H1 (cell line): Measurements from ENCODE around the gene TROAP. TPM values are rescaled to one million over a fixed set of nuclear protein-coding genes. Genes with fewer than 3 reads are reported as not detected.

Source experiments
- CTCF ChIA-PET: fragments of 300-600 bp; sonication (Branson Sonifier 250); formaldehyde crosslinking; loops from one replicate; lab custom pipeline; 2021; ENCODE audit not compliant: partially characterized antibody; lab: Charles Lee
- POLR2A ChIA-PET: fragments of 300-600 bp; sonication (Branson Sonifier 250); formaldehyde crosslinking; loops from one replicate; lab custom pipeline; 2021; ENCODE audit warnings: inconsistent platforms; ENCODE audit not compliant: partially characterized antibody; lab: Charles Lee
- DNase-seq, 2 experiments: peaks; one replicate each; pipeline versions ENCODE4 v3.0.0 to v3.0.0-alpha.2; 2010 to 2022; ENCODE audit warnings: low spot score in 2 of 2, low read depth in 1 of 2, mixed read lengths in 1 of 2
- FAIRE-seq: peaks from 2 replicates; lab custom pipeline; 2011; peaks lifted over from hg19 to GRCh38; lab: Jason Lieb, UNC
- H2AFZ ChIP-seq: 2 replicates; pipeline ENCODE4 v1.8.1; 2012; ENCODE audit warnings: low read length, inconsistent platforms
- H2AK5ac ChIP-seq: 2 replicates; pipeline ENCODE4 v1.6.1; 2013; ENCODE audit warnings: low read depth, low read length
- H2BK120ac ChIP-seq: replicated peaks from 2 replicates; pipeline ENCODE3; 2013; ENCODE audit warnings: low read depth, low read length, inconsistent platforms
- H2BK12ac ChIP-seq: 2 replicates; pipeline ENCODE4 v1.6.1; 2013; ENCODE audit warnings: low read depth, low read length
- H2BK15ac ChIP-seq: 2 replicates; pipeline ENCODE4 v1.6.1; 2013; ENCODE audit warnings: low read length
- H2BK20ac ChIP-seq: 2 replicates; pipeline ENCODE4 v1.6.1; 2013; ENCODE audit warnings: low read length
- H2BK5ac ChIP-seq: 2 replicates; pipeline ENCODE4 v1.6.1; 2013; ENCODE audit warnings: low read depth, low read length
- H3K14ac ChIP-seq: 2 replicates; pipeline ENCODE4 v1.6.1; 2013; ENCODE audit warnings: inconsistent platforms; ENCODE audit not compliant: insufficient read length
- H3K18ac ChIP-seq: 2 replicates; pipeline ENCODE4 v1.6.1; 2013; ENCODE audit warnings: low read length; ENCODE audit errors: extremely low read depth
- H3K23ac ChIP-seq: 2 replicates; pipeline ENCODE4 v1.6.1; 2013; ENCODE audit warnings: inconsistent platforms; ENCODE audit not compliant: insufficient read length
- H3K23me2 ChIP-seq: 2 replicates; pipeline ENCODE4 v1.6.1; 2013; ENCODE audit warnings: low read depth, low read length
- H3K27ac ChIP-seq: 2 replicates; pipeline ENCODE4 v1.6.1; 2011; ENCODE audit warnings: low read depth, low read length, inconsistent platforms
- H3K27me3 ChIP-seq, 4 experiments: replicated peaks in 1 of 4; 1 replicate in 1 of 4; 2 replicates in 3 of 4; pipeline versions ENCODE4 v1.6.1 to v1.8.1; 2011 to 2013; ENCODE audit warnings: low read length in 3 of 4, mild to moderate bottlenecking in 3 of 4, inconsistent platforms in 2 of 4, mixed read lengths in 2 of 4, moderate library complexity in 1 of 4; ENCODE audit not compliant: control insufficient read depth in 3 of 4, insufficient read depth in 3 of 4; ENCODE audit errors: extremely low read depth in 1 of 4
- H3K36me3 ChIP-seq, 4 experiments: 2 replicates each; pipeline versions ENCODE4 v1.6.1 to v1.8.1; 2011 to 2013; ENCODE audit warnings: mild to moderate bottlenecking in 4 of 4, low read length in 3 of 4, moderate library complexity in 2 of 4, control low read depth in 1 of 4, inconsistent platforms in 1 of 4; ENCODE audit not compliant: insufficient read depth in 4 of 4, control insufficient read depth in 2 of 4
- H3K4ac ChIP-seq: replicated peaks from 2 replicates; pipeline ENCODE3; 2013; ENCODE audit warnings: low read length, low read depth, mixed read lengths, inconsistent platforms; ENCODE audit not compliant: insufficient read length
- H3K4me1 ChIP-seq, 4 experiments: replicated peaks in 1 of 4; 1 replicate in 1 of 4; 2 replicates in 3 of 4; pipeline versions ENCODE4 v1.6.1 to v1.8.1; 2011 to 2013; ENCODE audit warnings: low read length in 3 of 4, inconsistent platforms in 2 of 4, mixed read lengths in 1 of 4; ENCODE audit not compliant: insufficient read depth in 4 of 4, control insufficient read depth in 3 of 4
- H3K4me2 ChIP-seq, 2 experiments: 2 replicates each; pipeline versions ENCODE4 v1.6.1 to v1.8.1; 2011 to 2013; ENCODE audit warnings: low read depth in 2 of 2, low read length in 2 of 2, control low read depth in 1 of 2, inconsistent platforms in 1 of 2, mild to moderate bottlenecking in 1 of 2; ENCODE audit not compliant: insufficient read depth in 1 of 2
- H3K4me3 ChIP-seq, 4 experiments: fragments of 200-600, 300-600 bp in 1 of 4; sonication (generic), shearing (Covaris generic), sonication (Bioruptor Twin) in 1 of 4; 2 replicates each; pipeline versions ENCODE4 v1.5.1 to v1.8.1; 2011 to 2016; ENCODE audit warnings: low read length in 4 of 4, low read depth in 3 of 4, control low read depth in 2 of 4, inconsistent platforms in 2 of 4, mild to moderate bottlenecking in 2 of 4, mixed read lengths in 1 of 4, moderate library complexity in 1 of 4; ENCODE audit not compliant: insufficient read depth in 2 of 4; ENCODE audit errors: extremely low read depth in 1 of 4
- H3K56ac ChIP-seq: replicated peaks from 2 replicates; pipeline ENCODE3; 2013; ENCODE audit warnings: low read depth, mild to moderate bottlenecking, mixed read lengths, low read length, inconsistent platforms; ENCODE audit not compliant: insufficient read length
- H3K79me1 ChIP-seq: 2 replicates; pipeline ENCODE4 v1.6.1; 2013; ENCODE audit warnings: low read depth, low read length, control low read depth
- H3K79me2 ChIP-seq, 2 experiments: 2 replicates each; pipeline versions ENCODE4 v1.6.1 to v1.8.1; 2012 to 2013; ENCODE audit warnings: low read length in 2 of 2, mild to moderate bottlenecking in 2 of 2, inconsistent platforms in 1 of 2; ENCODE audit not compliant: insufficient read depth in 2 of 2, control insufficient read depth in 1 of 2
- H3K9ac ChIP-seq, 4 experiments: replicated peaks in 1 of 4; 1 replicate in 1 of 4; 2 replicates in 3 of 4; pipeline versions ENCODE4 v1.6.1 to v1.8.1; 2011 to 2013; ENCODE audit warnings: low read depth in 3 of 4, low read length in 3 of 4, control low read depth in 2 of 4, mild to moderate bottlenecking in 2 of 4, moderate library complexity in 2 of 4, inconsistent platforms in 1 of 4; ENCODE audit errors: extremely low read depth in 1 of 4
- H3K9me3 ChIP-seq, 2 experiments: 2 replicates each; pipeline versions ENCODE4 v1.6.1 to v1.8.1; 2012 to 2013; ENCODE audit warnings: mild to moderate bottlenecking in 2 of 2, moderate library complexity in 2 of 2, control low read depth in 1 of 2, inconsistent platforms in 1 of 2, low read depth in 1 of 2, low read length in 1 of 2, mixed read lengths in 1 of 2; ENCODE audit not compliant: insufficient read depth in 2 of 2
- H4K20me1 ChIP-seq, 2 experiments: replicated peaks in 1 of 2; 2 replicates each; pipeline versions ENCODE3 to v1.8.1; 2011 to 2013; ENCODE audit warnings: inconsistent platforms in 2 of 2, low read length in 2 of 2, mild to moderate bottlenecking in 1 of 2; ENCODE audit not compliant: insufficient read depth in 2 of 2, control insufficient read depth in 1 of 2
- H4K5ac ChIP-seq: 2 replicates; pipeline ENCODE4 v1.6.1; 2013; ENCODE audit warnings: low read length, low read depth, mixed read lengths, inconsistent platforms; ENCODE audit not compliant: insufficient read length
- H4K8ac ChIP-seq: 2 replicates; pipeline ENCODE4 v1.8.0; 2013; ENCODE audit warnings: mild to moderate bottlenecking, moderate library complexity, low read length, inconsistent platforms; ENCODE audit not compliant: insufficient read depth; ENCODE audit errors: extremely low read depth
- H4K91ac ChIP-seq: replicated peaks from 2 replicates; pipeline ENCODE3; 2013; ENCODE audit warnings: low read length, mixed read lengths, inconsistent platforms; ENCODE audit not compliant: insufficient read length
- ATF2 ChIP-seq: IDR thresholded peaks from 2 replicates; pipeline ENCODE4 v1.6.1; 2012; ENCODE audit warnings: low read length, inconsistent platforms
- CBX8 ChIP-seq: fragments of 300-800, 300-1000 bp; sonication (generic); IDR thresholded peaks from 2 replicates; pipeline ENCODE4 v1.7.1; 2016; ENCODE audit warnings: low read depth, low read length, borderline replicate concordance
- CHD2 ChIP-seq: IDR thresholded peaks from 2 replicates; pipeline ENCODE4 v1.6.1; 2012; ENCODE audit warnings: low read length, improper control_type of control experiment
- EZH2 ChIP-seq: fragments of 200-600 bp; sonication (generic); IDR thresholded peaks from 2 replicates; pipeline ENCODE4 v1.7.1; 2012; ENCODE audit warnings: low read depth, mild to moderate bottlenecking, moderate library complexity, low read length, inconsistent platforms; ENCODE audit not compliant: severe bottlenecking
- KDM5A ChIP-seq: fragments of 200-600 bp; IDR thresholded peaks from 2 replicates; pipeline ENCODE4 v1.7.1; 2012; ENCODE audit warnings: mild to moderate bottlenecking, low read length, inconsistent platforms, mixed read lengths
- RNF2 ChIP-seq: fragments of 200-900, 300-1000 bp; sonication (generic); IDR thresholded peaks from 2 replicates; pipeline ENCODE4 v1.7.1; 2016; ENCODE audit warnings: borderline replicate concordance, low read depth, mild to moderate bottlenecking, antibody characterized with exemption, low read length; ENCODE audit not compliant: poor library complexity, severe bottlenecking; ENCODE audit errors: missing control alignments
- SUZ12 ChIP-seq: fragments of 200-600 bp; sonication (generic); IDR thresholded peaks from 2 replicates; pipeline ENCODE4 v1.6.1; 2012; ENCODE audit warnings: mild to moderate bottlenecking, inconsistent platforms, low read length, moderate library complexity, mixed read lengths
- WGBS, 2 experiments: shearing (Covaris generic) in 1 of 2; methylation state at CpG; one replicate each; pipeline versions ENCODE4 v1.1.6 to v1.1.7; 2013 to 2015; ENCODE audit warnings: low lambda C conversion rate in 2 of 2, mixed read lengths in 2 of 2, inconsistent platforms in 1 of 2, low coverage in 1 of 2, missing lambda C conversion rate in 1 of 2; ENCODE audit not compliant: insufficient replicate concordance in 2 of 2, insufficient coverage in 1 of 2, insufficient read length in 1 of 2; ENCODE audit errors: extremely low coverage in 1 of 2, missing lambda C conversion rate in 1 of 2; 5-methylcytosine and 5-hydroxymethylcytosine counted together
- polyA plus RNA-seq, 7 experiments: library from polyadenylated mRNA; depleted of rRNA in 3 of 7; stranded (reverse) in 5 of 7; unstranded in 2 of 7; fragments of >200 nt in 5 of 7; fragments of 200-250 nt in 2 of 7; gene quantifications; 1 replicate in 5 of 7; 2 replicates in 1 of 7; 4 replicates in 1 of 7; pipeline versions ENCODE4 v1.2.1 to v1.2.3, GENCODE V29; 2011 to 2013; ENCODE audit warnings: missing spikeins in 2 of 7, mixed read lengths in 2 of 7
- total RNA-seq: library from RNA; stranded (reverse); fragmentation: NEBNext Ultra II Directional; extraction: Animal tissue kit (Norgen Biotek cat#: 25700); gene quantifications from 2 replicates; pipeline ENCODE4 v1.2.1, GENCODE V29; 2021

TROAP gene
- total and polyA plus RNA-seq, 2 of the 8 experiments (the other 6 are each of a cell fraction or from before 2014, with no cell fraction given) = 36.7 to 52.0 TPM

GRCh38 chr12:49340971-49341776, 18.1 kb downstream of the TROAP start:
- H3K4me1 ChIP-seq = peaks cover 4 to 57% (median 39%) of the 10 kb centered on the region in 4 experiments
- H4K20me1 ChIP-seq = peaks cover 13% of the 10 kb centered on the region in 2 experiments
- TF ChIP-seq KDM5A (no peak), ATF2 (no peak), RNF2 (peak; percentile 52), CBX8 (no peak), CHD2 (no peak), EZH2 (peak; percentile 62), SUZ12 (peak; percentile 84; the same call in 1 of the 2 replicates)
- H3K9ac ChIP-seq = no peak overlapping the region
- H3K14ac ChIP-seq = no peak overlapping the region
- peak overlapping the region; percentile 60 for H3K18ac ChIP-seq
- no peaks in the 10 kb centered on the region for H3K79me2 ChIP-seq
- H3K56ac ChIP-seq = no peak overlapping the region
- ChIA-PET POLR2A (interaction anchor here (1.1 to 4.0 kb wide), 8 partner anchors 8 to 211 kb away, joined by 3 to 31 read pairs (median 4); partner anchors contain the start of genes PRPH, TROAP and TUBA1B), CTCF (interaction anchor here (0.7 to 4.0 kb wide), 33 partner anchors 10 to 400 kb away, joined by 3 to 147 read pairs (median 7); partner anchors contain the start of genes PRPH, SPATS2, TMBIM6 and TROAP)
- H2BK5ac ChIP-seq = no peak overlapping the region
- H2BK15ac ChIP-seq = no peak overlapping the region; the same call in 1 of the 2 replicates
- no peak overlapping the region for H3K27ac ChIP-seq
- no peak overlapping the region for H2BK120ac ChIP-seq
- no peak overlapping the region for H2AFZ ChIP-seq
- peaks cover 0 to 4% (median 0%) of the 10 kb centered on the region in 4 experiments; a peak in 1 of 8 replicates for H3K36me3 ChIP-seq
- peaks cover 9% of the 10 kb centered on the region for H3K23me2 ChIP-seq
- H3K79me1 ChIP-seq = no peaks in the 10 kb centered on the region
- 0 out of 2 replicates have a peak overlapping the region, but pooled peaks have one; percentile 13 for H2BK20ac ChIP-seq
- H2AK5ac ChIP-seq = peak overlapping the region; percentile 48; the same call in 1 of the 2 replicates
- H3K4me2 ChIP-seq = peak overlapping the region; percentile 71 to 78
- no peak overlapping the region for H4K5ac ChIP-seq
- H4K8ac ChIP-seq = no peak overlapping the region
- H4K91ac ChIP-seq = no peak overlapping the region
- H2BK12ac ChIP-seq = no peak overlapping the region
- peaks cover 0 to under 1% of the 10 kb centered on the region in 2 experiments; a peak in 1 of 4 replicates for H3K9me3 ChIP-seq
- H3K27me3 ChIP-seq = peaks cover 81 to 99% (median 96%) of the 10 kb centered on the region in 4 experiments
- 6% methylated on average over 14 of the region's 14 CpGs; no CpG with 5 or more reads in 1 of the 2 experiments for WGBS, 2 experiments
- DNase-seq (no peak), FAIRE-seq (no peak)
- H3K4me3 ChIP-seq = peak overlapping the region; percentile 34 to 78 (median 67); a peak in 7 of 8 replicates
- H3K4ac ChIP-seq = no peak overlapping the region
- H3K23ac ChIP-seq = no peak overlapping the region
